HG03095 (cell line): Measurements from ENCODE around the gene OSBP2.
"Not testable (repeated sequence)": the region's sequence is repeated elsewhere in the genome, so short reads cannot be mapped to it uniquely, and the experiment has no call there.

Source experiments
- ATAC-seq: cut with Tn5 transposase; IDR thresholded peaks from one replicate; pipeline ENCODE4 v1.9.1; 2021; ENCODE audit warnings: moderate library complexity; ENCODE audit not compliant: unreplicated experiment

OSBP2 gene

DNA sequence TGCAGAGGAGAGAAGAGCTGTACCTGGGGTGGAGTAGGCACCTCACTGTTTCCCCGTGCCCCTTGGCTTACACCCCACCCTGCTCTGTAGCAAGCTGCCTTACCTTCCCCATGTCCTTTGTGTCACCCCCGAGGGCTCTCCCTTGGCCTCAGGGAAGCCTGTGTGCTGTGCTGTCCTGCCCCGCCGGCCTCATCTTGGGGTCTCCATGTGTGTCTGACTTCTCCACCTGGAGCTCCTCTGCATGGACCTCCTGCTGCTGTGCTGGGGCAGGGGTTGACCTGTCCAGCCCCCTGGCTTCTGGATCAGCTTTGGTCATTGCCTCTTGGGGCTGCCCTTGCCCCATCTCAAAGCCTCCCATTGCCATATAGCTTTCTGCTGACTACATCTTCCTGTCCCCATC is 59.8 kb downstream of the OSBP2 start:
- no peak for ATAC-seq

GRCh38 chr22:30754971-30755758 is 60.5 kb downstream of the OSBP2 start:
- ATAC-seq, result no peak

DNA sequence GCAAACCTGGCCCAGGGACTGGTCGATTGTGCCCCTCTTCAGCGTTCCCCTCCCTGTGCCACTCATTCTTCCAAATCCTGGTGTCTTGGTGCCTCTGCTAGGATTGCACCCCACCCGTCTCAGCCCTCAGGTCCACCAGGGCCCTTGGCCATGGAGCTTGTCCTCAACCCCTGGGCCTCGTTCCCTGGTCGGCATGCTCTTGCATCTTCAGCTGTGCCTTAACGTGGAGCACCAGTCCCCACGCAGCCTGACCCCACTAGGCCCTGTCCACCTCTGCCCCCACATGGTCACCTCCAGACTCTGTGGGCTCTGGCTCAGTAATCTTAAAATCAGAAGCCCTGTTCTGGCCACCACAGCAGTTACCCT is 61.1 kb downstream of the OSBP2 start:
- no peak for ATAC-seq

GRCh38 chr22:30763815-30764673 is 69.4 kb downstream of the OSBP2 start:
- ATAC-seq, result no peak

DNA sequence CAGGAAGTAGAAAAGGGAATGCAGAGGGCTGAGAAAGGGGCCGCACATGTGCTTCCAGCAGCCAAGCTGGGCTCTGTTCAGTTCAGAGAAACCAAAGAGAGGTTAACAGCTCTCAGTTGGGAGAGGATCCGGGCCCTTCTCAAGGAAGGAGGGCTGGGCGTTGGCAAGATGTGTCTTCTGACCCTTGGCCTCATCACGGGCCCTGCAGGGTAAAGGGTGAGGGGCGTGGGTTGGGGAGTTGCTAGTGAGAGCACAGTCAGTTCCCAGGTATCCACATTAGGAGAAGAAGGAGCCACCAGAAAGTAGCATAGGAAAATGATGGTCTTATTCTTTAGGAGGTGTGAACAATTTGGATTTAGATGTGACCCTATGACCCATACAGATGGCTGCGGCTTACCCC is 73.0 kb downstream of the OSBP2 start:
- ATAC-seq, result no peak

DNA sequence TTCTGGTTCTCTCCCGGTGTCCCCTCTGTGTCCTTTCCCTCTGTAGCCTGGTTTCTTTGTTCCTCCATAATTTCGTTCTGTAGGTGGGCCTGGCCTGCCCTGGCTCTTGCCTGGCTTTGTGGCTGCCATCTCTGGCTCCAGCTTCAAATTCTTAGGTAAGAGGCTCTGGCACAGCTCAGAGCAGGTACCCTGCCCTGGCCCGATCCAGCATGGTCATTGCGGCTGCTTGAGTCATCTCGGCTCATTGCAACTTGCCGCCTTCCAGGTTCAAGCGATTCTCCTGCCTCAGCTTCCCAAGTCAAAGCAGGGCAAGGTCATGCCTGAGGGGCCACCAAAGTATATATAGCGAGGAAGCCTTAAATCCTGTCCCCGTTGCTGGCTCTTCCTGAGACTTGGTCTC is 76.0 kb downstream of the OSBP2 start:
- no peak for ATAC-seq

DNA sequence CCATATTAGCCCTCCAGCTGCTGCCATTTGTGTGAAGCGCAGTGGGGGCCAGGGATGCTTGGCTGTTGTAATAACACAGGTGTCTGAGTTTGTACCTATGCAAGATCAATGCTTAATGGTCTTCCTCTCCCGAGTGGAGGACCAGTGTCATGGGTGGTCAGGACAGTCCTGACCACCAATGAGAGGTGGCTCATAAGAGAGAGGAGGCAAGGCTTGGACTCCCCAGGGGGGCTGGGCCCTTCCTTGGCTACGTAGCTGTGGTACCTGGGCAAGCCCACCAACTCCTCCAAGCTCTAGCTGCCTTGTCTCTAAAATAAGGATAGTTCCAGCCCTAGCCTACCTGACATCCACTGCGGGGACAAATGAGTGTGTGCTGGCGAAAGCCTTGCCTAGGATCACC is 79.2 kb downstream of the OSBP2 start:
- no peak for ATAC-seq

DNA sequence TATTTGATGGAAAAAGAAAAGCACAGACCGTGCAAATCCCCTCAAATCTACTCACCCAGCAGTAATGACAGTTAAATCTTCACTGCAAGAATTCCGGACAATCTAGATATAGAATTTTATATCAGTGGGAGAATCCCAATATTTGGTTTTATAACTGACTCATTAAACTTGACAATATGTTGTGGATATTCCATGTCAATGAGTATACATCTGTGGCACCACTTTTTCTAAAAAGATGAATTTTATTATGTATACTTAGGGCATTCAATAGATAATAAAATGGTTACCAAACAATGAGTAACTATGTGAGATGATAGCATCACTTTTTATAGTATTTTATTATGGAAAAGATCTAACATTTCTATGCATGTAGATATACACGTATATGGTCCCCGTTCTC is 79.9 kb downstream of the OSBP2 start:
- no peak for ATAC-seq

GRCh38 chr22:30776476-30776875 is 81.8 kb downstream of the OSBP2 start:
- ATAC-seq, result no peak

- ATAC-seq, result not testable (repeated sequence)
Observed at GRCh38 chr22:30777146-30777545, 82.5 kb downstream of the OSBP2 start.

GRCh38 chr22:30777587-30777986 is 82.9 kb downstream of the OSBP2 start:
- no peak for ATAC-seq

- ATAC-seq, result no peak
Observed at GRCh38 chr22:30778261-30778660, 83.6 kb downstream of the OSBP2 start.

DNA sequence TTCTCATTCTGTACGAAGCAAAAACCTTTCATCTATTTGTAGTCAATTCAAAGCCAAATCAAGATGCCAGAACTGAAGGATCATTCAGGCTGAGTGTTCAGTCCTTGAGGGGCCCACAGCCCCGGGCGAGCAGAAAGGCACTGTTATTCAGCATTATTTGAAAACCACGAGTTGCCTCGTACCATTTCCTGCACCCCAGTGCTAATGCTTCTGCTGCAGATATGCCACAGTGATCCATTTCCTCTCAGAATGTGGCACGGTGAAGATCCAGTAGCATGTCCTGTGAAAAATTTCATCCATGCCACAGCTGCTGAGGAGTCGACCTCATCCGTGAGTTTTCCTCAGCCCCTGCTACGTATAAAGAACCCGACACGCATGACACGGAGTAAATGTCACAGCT is 85.4 kb downstream of the OSBP2 start:
- ATAC-seq, result no peak

- ATAC-seq, result no peak
Observed at GRCh38 chr22:30781271-30781875, 86.7 kb downstream of the OSBP2 start.

GRCh38 chr22:30782613-30783012 is 87.9 kb downstream of the OSBP2 start:
- no peak for ATAC-seq

- no peak for ATAC-seq
Observed at GRCh38 chr22:30783021-30783420, 88.3 kb downstream of the OSBP2 start.

DNA sequence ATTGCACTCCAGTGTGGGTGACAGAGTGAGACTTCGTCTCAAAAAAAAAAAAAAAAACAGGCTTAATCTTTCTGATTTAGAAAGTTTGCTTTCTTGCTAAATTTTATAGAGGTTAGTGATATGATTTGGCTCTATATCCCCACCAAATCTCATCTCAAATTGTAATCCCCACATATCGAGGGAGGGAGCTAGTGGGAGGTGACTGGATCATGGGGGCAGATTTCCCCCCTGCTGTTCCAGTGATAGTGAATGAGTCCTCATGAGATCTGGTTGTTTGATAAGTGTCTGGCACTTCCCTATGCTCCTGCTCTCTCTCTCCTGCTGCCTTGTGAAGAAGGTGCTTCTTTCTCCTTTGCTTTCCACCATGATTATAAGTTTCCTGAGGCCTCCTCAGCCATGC is 90.9 kb downstream of the OSBP2 start:
- no peak for ATAC-seq

DNA sequence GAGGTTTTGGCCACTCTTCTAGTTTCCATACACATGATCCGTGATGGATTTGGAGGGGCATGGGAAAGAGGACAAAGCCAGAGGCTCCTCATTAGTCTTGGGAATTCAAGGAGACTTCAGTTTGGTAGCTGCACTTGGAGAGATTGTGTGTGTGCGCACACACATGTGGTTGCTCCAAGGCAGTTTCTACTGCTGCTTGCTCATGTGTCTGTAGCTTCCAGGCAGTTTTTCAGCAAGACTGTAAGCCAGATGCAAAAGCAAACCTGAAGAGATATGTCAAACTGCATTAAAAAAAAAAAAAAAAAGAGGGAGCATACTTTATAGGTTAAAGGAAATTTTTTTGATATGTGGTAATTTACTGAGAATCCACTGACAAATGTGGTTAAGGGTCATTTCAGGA is 95.7 kb downstream of the OSBP2 start:
- ATAC-seq, result no peak

GRCh38 chr22:30792456-30792855 is 97.8 kb downstream of the OSBP2 start:
- ATAC-seq, result no peak

GRCh38 chr22:30795118-30795517 is 100.4 kb downstream of the OSBP2 start:
- no peak for ATAC-seq

GRCh38 chr22:30801695-30802094 is 107.0 kb downstream of the OSBP2 start:
- no peak for ATAC-seq
